GM19351 (cell line): ENCODE data around the gene BANP.
A peak's percentile ranks its signal among the peaks of the same experiment; 100 is the strongest.

Experiments
- ATAC-seq: cut with Tn5 transposase; IDR thresholded peaks from one replicate; pipeline ENCODE4 v1.9.1; 2021; ENCODE audit warnings: mild to moderate bottlenecking, moderate library complexity; ENCODE audit not compliant: unreplicated experiment

BANP gene

DNA sequence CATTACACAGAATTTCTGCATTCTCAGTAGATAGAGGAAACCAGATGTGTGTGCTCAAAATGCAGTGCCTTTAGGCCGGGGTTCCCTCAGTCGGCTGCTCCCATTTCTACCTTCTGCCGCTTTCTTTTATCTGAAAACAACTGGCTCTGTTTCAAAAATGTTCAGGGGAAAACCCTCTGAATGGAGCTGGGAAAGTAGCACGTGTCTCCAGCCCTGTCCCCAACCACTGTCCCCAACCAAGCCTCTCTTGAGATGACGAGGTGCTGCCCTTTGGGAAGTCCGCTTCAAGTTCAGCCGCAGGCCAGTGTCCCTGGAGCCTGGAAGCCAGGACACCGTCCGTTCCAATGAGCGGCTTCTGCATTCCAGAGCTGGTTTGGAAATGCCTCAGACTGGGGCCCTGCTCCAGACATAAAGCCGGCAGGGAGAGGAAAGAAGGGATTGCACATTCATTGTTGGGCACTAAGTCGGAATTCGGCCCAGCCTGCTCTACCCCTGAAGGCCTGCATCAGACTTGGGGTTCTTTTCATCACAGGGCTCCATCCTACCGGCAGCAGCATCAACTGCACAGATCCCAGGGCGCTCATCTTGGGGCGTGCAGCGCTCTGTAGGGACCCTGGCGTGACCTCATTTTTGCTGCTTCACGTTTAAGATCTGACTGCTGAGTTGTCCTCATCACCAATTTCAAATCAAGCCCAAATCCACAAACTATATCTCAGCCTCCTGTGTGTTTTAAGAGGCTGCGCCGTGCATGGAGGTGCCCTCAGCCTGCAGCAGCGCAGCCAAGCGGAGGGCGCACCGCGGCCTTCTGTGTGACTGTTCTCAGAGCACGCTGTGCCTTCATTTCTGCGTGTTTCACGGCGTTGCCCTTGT lies 111.3 kb downstream of the BANP start:
- ATAC-seq, result no peak

DNA sequence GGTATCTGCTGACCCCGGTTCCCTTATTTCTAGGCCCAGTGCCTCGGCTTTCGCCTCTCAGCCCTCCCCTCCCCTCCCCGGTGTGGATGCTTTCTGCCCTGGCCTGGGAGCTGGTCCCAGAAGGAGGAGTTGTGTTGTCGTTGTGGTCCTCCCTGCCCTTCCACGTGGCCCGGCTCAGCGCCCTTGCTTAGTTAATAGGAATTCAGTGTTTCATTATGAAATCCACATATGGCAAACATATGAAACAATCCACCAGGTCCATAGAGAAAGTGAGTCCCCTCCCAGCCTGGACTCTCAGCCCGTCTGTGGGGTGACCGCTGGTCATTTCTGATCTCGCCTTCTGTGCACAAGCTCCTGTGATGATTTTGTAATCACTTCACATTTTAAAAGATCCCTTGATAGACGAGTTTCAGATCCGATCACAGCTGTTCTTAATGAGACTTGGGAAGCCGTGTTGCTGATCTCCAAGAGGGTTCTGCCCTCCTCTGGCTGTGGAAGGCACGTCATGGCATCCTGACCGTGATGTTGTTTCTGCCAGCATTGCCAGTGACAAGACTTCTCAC lies 112.1 kb downstream of the BANP start:
- no peak for ATAC-seq

DNA sequence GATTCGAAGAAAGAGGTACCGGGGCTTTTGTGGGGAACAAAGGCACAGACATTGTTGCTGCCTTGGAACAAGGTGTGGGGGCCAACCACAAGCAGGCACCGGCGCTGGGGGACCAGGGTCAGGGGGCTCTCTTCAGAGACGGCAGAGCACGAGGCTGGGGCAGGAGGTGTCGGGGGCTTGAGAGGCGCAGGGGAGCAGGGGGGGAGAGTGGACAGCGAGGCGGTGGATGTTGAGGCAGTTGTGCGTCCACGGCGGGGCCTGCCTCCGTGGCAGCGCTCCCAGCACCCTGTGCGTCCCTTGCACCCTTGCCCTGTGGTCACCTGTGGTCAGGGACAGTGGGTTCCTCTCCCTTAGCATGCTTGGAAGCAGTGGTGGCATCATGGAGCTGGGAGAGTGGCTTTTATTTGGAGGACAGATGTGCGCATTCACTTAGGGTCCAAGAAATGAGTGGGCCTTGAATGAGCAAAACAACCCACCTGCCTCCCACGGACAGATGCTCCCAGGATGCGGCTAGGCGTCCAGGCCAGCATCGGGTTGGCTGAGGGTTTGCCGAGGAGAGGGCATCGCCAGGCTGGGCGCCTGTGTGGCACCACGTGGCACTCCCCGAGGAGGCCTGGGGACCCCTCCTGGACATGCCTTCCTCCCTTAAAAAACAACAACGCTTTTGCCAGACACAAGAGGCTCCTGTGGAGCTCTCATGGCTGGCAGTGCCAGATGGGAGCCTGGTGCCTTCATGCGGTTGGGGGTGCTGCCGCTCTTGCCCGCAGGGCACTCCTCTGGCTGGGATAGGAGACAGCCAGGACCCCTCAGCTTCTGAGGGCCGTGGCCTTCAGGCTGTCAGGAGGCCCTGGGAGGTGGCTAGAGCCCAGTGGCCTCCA lies 113.0 kb downstream of the BANP start:
- no peak for ATAC-seq

DNA sequence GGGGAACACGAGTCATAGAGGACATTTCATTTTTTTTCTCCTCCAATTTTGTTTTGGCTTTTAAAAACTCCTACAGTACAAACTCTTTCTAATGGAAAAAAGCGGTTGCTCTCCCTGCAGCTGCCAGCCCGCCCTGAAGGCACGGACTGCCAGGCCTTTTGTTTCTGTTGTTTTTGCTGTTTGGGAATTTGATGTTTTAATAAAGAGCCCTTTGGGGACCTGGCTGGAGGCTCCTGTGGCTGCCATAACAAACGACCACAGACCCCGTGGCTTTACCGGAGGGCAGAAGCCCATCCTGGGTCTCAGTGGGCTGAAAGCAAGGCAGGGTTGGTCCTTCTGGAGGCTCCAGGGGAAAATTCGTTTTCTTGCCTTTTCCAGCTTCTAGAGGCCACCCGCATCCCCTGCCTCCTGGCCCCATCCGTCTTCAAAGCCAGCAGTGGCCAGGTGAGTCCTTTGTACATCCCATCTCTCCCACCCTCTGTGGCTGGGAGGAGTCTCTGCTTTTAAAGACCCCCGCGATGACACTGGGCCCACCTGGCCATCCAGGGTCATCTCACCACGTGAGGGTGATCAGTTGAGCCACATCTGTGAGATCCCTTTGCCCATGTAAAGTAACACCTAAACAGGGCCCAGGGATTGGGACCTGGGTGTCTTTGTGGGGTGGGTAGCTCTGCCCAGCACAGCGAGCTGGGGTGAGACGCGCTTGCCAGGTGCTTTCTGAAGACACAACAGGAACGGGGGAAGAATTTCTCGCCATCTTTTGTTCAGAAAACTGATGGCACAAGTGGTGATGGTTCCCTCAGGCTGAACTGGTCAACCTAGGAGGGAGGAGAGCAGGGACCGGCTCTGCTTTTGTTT lies 113.9 kb downstream of the BANP start:
- ATAC-seq, result no peak

DNA sequence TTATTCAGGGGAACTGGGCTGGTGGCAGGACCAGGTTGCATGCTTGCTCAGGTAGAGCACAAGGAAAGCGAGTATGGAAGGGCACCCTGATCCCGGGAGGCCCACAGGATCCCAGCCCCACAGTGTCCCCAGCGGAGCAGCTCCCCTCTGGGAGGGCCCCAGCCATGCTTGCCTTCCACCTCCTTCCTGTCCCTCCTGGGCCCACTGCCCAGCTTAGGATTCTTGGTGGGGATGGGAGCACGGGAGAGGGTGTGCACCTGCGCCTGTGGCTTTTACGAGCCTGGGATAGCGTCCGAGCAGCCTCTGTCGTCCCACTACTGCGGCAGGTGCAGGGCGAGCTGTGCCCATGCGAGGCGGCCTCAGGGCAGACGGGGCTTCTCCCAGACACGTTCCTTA lies 114.5 kb downstream of the BANP start:
- no peak for ATAC-seq

DNA sequence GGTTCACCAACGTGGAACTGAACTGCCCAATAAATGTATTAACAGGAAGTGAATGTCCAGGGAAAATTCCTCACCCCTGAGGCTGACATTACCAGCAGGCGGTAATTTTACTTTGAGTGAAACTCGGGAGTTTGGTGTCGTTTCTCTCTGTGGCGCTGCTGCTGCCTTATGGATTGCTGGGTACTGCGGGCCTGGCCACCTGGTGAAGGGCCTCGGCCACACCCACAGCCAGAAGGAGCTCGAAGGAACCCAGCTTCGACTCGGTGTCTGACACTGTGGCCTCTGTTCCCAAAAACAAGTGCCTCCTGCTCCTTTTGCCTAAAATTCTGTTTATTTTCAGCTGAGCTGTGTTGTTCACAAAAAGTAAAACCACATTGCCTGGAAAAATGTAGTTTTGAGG lies 115.0 kb downstream of the BANP start:
- no peak for ATAC-seq

DNA sequence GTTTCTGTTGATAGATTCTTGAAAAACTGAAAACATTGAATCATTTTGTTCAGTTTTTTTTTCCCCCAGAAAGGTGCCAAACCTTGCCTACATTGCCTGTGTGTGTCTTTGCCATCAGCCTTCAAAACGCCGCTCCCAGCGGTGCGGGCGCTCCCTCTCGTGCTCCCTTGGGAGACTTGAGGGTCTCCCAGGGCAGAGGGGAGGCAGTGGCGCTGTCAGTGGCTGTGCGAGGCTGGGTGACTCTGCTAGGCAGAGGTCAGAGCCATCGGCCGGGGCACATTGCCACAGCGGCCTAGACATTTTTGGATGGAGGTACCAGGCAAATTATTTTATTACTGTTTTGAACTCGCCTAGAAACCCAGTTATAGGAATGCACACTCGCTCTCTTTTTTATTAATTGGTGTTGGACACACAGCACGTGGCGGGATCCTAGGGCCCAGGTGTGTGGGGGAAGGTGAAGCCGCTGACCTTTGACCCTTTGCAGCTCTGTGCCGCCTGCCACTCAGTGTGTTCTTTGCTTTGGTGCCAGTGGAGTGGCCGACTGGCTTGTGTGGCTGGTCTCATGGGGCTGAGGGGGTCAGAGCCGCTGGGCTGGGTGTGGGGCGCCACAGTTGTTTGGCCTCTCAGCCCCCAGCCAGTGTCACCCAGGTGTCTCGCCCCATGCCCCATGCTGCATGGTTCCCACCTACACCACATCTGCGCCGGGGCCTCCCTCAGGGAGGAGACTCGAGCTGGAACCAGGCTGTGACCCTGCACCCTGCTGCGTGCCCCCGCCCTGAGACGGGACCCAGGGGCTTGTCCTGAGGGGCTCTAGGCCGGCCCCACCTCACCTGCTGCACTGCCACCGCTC lies 115.7 kb downstream of the BANP start:
- no peak for ATAC-seq

DNA sequence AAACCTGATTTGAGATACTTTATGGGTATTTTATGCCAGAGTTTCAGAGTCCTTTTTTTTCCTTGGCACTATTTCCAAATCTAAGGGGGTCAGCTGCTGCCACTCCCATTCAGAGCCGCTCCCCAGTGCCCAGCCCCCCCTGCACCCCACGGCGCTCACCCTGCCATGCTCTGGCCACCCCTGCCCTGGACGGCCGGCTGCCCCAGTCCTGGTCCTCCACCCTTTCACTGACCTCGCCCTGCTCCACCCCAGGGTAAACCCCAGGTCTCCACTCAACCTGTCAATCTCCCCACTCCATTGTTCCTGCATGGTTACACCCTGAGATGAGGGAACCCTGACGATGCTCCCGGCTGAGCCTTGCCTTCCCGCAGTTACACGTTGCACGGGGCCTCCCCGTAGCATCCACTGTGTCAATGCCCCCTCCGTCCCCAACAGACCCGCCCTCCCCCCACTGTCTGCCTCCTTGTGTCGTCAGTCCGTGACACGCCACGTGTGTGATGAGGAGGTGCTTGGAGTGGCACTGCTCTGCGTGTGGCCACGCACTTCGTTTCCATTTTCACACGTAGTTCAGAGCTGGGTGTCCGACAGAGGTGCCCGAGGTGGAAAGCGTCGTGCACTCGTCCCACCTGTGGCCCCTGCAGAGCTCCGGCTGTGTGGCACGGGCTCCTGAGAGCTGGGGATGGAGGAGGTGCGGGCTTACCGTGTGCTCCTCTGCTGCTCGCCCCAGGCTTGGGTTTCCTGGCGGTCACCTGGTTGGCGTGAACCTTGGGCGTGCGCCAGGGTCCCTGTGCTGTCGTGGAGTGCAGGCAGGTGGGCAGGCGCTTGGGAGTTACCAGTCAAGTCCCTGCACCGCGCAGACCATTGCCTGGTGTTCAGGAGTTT lies 116.5 kb downstream of the BANP start:
- no peak for ATAC-seq

DNA sequence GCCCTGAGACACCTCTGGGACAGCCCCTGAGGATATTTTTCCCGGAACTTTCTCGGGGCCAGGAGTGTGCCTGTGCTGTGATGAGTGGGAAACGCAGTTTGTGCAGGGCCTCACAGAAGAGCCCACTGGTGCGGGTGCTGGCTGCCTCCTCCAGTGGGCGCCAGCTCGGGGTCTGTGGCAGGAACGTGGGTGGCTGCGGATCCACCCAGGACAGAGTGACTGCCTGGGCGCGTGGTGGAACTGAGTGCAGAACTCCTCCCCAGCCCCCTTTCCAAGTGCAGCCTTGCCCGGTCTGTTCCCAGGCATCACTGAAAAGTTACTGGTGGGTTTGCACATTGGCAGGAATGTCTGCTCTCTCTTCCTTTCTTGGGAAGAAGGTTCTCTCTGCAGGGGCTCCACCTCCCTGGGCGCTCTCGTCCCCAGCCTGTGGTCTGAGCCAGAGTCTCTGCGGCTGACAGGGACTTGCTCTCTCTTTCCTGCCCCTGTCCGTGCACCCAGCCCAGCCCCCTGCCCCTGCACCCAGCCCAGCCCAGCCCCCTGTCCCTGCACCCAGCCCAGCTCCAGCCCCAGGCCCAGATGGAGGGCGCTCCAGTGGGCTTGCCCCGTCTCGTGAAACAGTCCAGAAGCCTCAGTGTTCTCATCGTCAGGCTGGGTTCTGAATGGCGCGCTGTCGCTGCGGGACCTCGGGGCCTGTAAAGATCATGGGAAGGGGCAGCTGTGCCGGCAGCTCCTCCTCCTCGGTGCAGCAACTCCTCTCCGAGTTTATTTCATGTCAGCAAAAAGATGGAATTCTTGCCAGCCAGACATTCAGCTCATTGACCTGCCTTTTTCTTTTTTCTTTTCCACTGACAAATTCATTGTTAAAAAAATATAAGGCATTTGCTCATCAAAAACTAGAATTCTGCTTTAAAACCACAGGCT lies 117.5 kb downstream of the BANP start:
- ATAC-seq, result no peak

DNA sequence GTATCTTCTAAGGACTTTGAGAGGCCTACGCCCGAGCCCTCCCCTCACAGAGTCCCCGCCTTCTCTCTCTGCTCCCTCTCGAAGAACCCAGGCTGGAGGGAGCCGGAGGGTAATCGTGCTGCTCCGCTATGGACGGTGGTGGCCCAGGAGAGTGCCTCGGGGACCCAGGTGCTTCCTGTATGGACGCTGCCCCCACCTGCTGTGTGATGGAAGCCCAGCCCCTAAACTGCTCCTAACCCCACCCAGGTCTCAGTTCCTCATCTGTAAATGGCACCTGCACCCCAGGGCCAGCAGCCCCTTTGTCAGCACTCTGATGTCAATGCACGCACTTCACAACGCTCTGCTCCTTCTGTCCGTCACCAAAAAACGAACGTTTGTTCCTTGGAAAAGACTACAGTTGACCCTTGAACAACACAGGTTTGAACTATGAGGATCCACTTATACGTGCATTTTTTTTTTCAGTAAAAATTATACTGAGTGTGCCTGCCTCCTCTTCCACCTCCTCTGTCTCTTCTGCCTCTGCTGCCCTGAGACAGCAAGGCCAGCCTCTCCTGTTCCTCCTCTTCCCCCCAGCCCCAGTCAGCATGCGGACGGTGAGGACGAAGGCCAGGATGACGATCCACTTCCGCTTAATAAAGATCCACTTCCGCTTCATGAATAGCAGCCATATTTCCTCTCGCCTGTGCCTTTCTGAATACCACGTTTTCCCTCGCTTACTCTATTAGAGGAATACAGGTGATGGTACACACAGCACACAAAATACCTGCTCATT lies 118.3 kb downstream of the BANP start:
- ATAC-seq, result peak; percentile 98

DNA sequence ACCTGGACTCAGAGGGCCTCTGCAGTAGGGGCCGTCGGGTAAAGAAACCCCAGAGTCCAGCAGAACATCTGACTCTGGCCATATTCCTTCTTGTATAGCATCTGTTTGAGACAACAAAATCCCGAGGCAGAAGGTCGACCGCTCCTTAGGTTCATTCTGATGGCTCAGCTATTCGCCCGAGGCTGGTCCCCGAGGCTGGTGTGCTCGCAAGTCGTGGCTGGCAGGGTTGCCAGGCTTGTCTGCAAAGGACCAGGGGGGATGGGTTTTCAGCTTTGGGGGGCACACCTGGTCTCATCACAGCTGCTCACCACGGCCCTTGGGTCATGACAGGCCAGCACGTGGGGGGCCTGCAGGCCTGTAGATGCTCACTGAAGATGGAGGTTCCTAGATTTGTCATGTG lies 119.1 kb downstream of the BANP start:
- ATAC-seq, result no peak

DNA sequence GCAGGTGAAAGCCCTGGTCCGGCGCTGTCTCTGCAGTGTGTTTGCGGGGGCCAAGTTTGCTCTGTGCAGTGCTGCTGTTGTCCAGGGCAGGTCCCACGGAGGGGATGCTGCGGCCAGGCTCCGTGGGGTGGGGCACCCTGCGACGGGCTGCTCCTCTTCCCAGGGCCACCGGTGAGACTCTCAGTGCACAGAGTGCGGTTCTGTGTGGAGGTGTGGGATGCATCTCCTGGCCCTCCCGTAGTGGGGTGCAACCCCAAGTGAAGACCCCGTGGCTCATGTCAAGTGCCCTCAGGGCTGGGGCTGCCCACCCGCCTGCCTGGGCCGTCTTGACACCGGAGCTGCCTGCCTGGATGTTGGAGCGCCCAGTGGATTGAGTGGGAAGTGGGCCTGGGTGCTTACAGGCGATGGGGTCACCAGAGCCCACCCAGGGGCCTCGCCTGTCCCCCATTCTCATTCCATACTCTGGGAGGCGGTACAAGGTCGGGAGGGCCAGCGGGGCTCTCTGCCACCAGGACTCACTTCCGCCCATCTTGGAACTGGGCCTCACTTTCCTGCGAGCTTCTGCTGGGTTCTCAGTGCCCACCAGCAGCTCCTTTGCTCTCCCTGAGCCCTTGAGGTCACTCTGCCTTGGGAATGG lies 119.9 kb downstream of the BANP start:
- no peak for ATAC-seq

DNA sequence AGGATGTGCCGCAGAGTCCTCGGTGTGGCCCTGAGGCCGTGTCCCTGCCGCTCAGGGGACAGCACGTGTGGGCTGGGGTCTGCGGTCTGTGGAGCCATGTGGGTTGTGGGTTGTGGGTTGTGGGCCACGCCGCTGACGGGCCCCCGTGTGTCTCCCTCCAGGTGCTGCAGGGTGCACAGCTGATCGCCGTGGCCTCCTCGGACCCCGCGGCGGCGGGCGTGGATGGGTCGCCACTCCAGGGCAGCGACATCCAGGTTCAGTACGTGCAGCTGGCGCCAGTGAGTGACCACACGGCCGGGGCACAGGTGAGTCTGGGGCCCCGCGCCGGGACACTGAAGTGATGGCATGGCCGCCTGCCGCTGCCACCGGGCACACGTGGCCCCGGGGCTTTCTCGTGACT lies 120.7 kb downstream of the BANP start:
- ATAC-seq, result no peak

DNA sequence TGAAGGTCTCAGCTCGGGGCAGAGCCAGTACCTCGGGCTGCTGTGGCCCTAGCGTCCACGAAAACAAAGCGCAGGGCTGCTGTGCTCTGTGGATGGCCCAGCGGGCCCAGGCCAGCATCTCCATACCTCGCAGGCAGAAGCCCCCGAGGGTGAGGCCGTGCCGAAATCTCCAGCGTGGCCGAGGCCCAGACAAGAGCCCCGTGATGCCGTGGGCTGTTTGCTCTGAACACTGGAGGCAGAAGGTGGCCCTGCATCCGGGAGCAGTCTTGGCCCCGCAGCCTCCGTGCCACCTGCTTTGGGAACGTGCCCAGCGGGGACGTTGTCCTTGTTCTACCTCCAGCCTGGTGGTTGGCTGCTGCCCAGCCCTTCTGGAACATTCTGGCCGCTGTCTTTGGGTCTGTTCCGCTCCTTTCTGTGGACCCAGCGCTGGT lies 121.4 kb downstream of the BANP start:
- no peak for ATAC-seq

DNA sequence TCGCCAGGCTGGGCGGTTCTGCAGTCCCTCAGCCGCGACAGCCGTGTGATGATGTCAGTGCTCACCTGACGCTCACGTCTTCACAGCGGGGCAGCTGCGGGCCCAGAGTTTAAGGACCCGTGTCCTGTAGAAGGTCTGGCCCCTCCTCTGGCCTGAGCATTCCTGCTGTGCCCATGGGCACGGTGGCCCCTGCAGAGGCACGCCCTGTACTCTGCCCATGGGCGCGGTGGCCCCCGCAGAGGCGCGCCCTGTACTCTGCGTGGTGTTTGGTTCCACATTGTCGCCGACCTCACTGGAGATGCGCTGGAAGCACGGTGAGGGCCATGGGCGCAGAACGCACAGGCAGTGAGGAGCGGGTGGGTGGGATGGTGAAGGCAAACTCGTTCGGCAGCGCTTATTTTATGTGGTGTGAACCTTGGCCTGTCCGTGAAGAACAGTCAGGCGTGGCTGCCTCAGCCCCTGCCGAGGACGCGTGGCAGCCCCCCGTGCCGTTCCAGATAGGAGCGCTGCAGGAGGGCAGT lies 122.0 kb downstream of the BANP start:
- ATAC-seq, result no peak

DNA sequence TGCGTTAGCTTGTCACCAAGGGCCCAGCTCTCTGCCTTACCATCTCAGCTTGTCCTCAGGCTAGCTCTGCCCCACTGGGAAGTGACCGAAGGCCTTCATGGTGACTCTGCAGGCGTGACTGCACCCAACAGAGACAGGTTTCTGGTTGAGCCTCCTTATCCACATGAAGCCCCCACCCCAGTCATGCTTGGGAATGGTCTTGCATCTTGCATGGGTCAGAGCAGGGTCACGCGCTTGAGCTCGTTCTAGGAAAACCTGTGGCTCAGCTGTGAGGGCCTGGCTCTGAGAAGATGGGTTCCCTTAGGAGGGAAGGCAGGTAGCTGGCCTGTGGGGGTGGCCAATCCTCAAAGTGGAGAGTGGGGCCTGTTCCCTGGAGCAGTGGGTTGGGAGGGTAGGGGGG lies 122.8 kb downstream of the BANP start:
- no peak for ATAC-seq
